ENCODE data around the gene OPRM1. TPM values are rescaled to one million over a fixed set of nuclear protein-coding genes. Genes with fewer than 3 reads are reported as not detected.

OPRM1 gene
- total and polyA plus RNA-seq, 2 of the 8 experiments (the other 6 are each of a cell fraction or from before 2014, with no cell fraction given): not detected

DNA sequence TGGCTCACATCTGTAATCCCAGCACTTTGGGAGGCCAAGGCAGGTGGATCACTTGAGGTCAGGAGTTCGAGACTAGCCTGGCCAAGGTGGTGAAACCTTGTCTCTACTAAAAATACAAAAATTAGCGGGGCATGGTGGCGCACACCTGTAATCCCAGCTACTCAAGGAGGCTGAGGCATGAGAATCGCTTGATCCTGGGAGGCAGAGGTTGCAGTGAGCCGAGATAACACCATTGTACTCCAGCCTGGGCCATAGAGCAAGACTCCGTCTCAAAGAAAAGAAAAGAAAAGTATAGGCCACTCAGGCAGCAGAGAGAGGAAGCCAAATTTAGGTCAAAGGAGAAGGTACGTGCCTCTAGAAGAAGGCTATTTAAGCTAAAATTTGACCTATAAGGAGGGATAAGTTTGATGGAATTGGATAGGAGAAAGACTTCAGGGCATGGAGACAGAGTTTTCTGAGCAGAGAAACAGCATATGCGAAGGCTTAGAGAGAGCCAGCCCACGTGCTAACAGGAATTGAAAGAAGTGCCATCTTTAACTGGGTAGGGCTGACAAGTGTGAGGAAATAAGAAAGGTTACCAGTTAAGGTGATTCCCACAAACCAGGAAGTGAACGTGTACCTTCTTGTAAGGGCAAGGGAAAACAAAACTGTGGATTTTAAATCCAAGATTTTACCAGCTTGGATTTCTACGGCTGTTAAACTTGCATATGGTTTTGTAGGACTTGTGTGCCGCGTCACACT is 203.7 kb downstream of the OPRM1 start (continued):
- TF ChIP-seq, protein P1, sequence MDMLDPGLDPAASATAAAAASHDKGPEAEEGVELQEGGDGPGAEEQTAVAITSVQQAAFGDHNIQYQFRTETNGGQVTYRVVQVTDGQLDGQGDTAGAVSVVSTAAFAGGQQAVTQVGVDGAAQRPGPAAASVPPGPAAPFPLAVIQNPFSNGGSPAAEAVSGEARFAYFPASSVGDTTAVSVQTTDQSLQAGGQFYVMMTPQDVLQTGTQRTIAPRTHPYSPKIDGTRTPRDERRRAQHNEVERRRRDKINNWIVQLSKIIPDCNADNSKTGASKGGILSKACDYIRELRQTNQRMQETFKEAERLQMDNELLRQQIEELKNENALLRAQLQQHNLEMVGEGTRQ (IDR thresholded peaks at IDR 0.05; ENCODE audit: low read length): no peak
- no peak for TF ChIP-seq FOSL1 (IDR thresholded peaks at IDR 0.05; ENCODE audit: insufficient read depth, low read depth, low read length)

Data from H1 (cell line).